ENCODE results near the gene MVP.

Gene MVP

GRCh38 chr16:29805232-29806098, 14.8 kb upstream of the MVP start:
- peak; percentile 87 for DNase-seq (ENCODE audit: low spot score)
- ChIA-PET POLR2A (ENCODE audit: low non-redundant PET) (interaction anchor here (2.8 kb wide), 1 partner anchor 11 kb away, joined by 10 read pairs; the partner anchor contains the start of gene PAGR1), CTCF (interaction anchor here (0.6 to 0.9 kb wide), 3 partner anchors 10 to 114 kb away, joined by 3 to 6 read pairs (median 3); partner anchors contain the start of gene PAGR1)
- peak overlapping the region; percentile 99 for H3K27ac ChIP-seq
- no peak for TF ChIP-seq CTCF (conservative IDR thresholded peaks at IDR 0.05; ENCODE audit: low read depth)

- ChIA-PET POLR2A (ENCODE audit: low non-redundant PET) (interaction anchor here (2.8 kb wide), 1 partner anchor 10 kb away, joined by 10 read pairs; the partner anchor contains the start of gene PAGR1), CTCF (interaction anchor here (0.6 kb wide), 1 partner anchor 10 kb away, joined by 3 read pairs; the partner anchor contains the start of gene PAGR1)
- TF ChIP-seq CTCF (conservative IDR thresholded peaks at IDR 0.05; ENCODE audit: low read depth), result no peak
- peak within 1 kb of the TSS; percentile 99 for H3K27ac ChIP-seq
- peak; percentile 89 for DNase-seq (ENCODE audit: low spot score)
Observed at GRCh38 chr16:29806099-29806579, 14.1 kb upstream of the MVP start, which contains the start of gene MAZ. Gene MAZ (plus strand): TSS chr16:29806529. CDS start chr16:29806702, 173 bp downstream.

GRCh38 chr16:29806641-29807425, 13.4 kb upstream of the MVP start:
- peak overlapping the region; percentile 99 for H3K27ac ChIP-seq
- POLR2A ChIA-PET (ENCODE audit: low non-redundant PET), result interaction anchor here (0.6 to 2.8 kb wide), 3 partner anchors 9 to 190 kb away, joined by 3 to 10 read pairs (median 4); partner anchors contain the start of genes KIF22 and PAGR1
- DNase-seq (ENCODE audit: low spot score), result peak; percentile 48

GRCh38 chr16:29807426-29808218, 12.6 kb upstream of the MVP start:
- ChIA-PET POLR2A (ENCODE audit: low non-redundant PET) (interaction anchor here (0.5 to 2.8 kb wide), 7 partner anchors 8 to 282 kb away, joined by 3 to 10 read pairs (median 4); partner anchors contain the start of genes KIF22 and PAGR1), CTCF (interaction anchor here (0.6 to 1.9 kb wide), 11 partner anchors 8 to 835 kb away, joined by 3 to 8 read pairs (median 3); partner anchors contain the start of genes KIF22, MVP and PAGR1)
- peak overlapping the region; percentile 99 for H3K27ac ChIP-seq
- peak; percentile 73 for DNase-seq (ENCODE audit: low spot score)
- TF ChIP-seq CTCF (conservative IDR thresholded peaks at IDR 0.05; ENCODE audit: low read depth), result peak; percentile 52

More at GRCh38 chr16:29806641-29807425, 13.4 kb upstream of the MVP start:
- CTCF ChIA-PET, result interaction anchor here (0.6 to 1.9 kb wide), 8 partner anchors 9 to 834 kb away, joined by 3 to 8 read pairs (median 3); partner anchors contain the start of gene PAGR1
- TF ChIP-seq CTCF (conservative IDR thresholded peaks at IDR 0.05; ENCODE audit: low read depth), result no peak

GRCh38 chr16:29808219-29808900, 11.9 kb upstream of the MVP start:
- POLR2A ChIA-PET (ENCODE audit: low non-redundant PET), result interaction anchor here (0.5 to 2.8 kb wide), 4 partner anchors 8 to 282 kb away, joined by 3 to 10 read pairs (median 4); partner anchors contain the start of gene PAGR1

More at GRCh38 chr16:29808219-29808900, 11.9 kb upstream of the MVP start:
- peak overlapping the region; percentile 99 for H3K27ac ChIP-seq
- no peak for TF ChIP-seq CTCF (conservative IDR thresholded peaks at IDR 0.05; ENCODE audit: low read depth)
- CTCF ChIA-PET, result interaction anchor here (0.7 to 1.9 kb wide), 5 partner anchors 8 to 40 kb away, joined by 3 to 8 read pairs (median 4); partner anchors contain the start of genes KIF22 and MVP
- DNase-seq (ENCODE audit: low spot score), result no peak
